Retinal pigment epithelial cell (primary cell): ENCODE measurements around the gene GOLGA8B.

Experiments
- DNase-seq: peaks from one replicate; pipeline ENCODE4 v3.0.0-alpha.2; 2010; ENCODE audit warnings: low read depth
- H3K4me3 ChIP-seq: 2 replicates; pipeline ENCODE4 v1.5.1; 2011; ENCODE audit warnings: mild to moderate bottlenecking, low read length, control low read depth, moderate library complexity
- TF ChIP-seq, protein P1 (sequence below): conservative IDR thresholded peaks from 2 replicates; pipeline ENCODE4 v1.5.1; 2011; ENCODE audit warnings: low read depth, low read length, control low read depth, inconsistent platforms

The GOLGA8B gene

DNA sequence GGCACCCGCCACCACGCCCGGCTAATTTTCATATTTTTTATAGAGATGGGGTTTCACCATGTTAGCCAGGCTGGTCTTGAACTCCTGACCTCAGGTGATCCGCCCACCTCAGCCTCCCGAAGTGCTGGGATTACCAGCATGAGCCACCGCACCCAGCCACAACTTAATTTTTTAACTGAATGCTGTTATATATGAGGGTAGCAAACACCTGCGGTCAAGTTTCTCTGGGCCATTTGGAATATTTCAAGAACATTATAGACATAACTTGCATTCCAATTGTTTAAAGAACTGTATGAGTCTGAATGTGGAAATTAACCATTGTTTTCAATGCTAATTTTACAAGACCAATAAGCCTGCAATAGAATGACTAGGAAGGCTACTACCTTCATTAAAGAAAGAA lies 35.7 kb upstream of the GOLGA8B start:
- no peak overlapping the region for H3K4me3 ChIP-seq
- TF ChIP-seq, protein P1, sequence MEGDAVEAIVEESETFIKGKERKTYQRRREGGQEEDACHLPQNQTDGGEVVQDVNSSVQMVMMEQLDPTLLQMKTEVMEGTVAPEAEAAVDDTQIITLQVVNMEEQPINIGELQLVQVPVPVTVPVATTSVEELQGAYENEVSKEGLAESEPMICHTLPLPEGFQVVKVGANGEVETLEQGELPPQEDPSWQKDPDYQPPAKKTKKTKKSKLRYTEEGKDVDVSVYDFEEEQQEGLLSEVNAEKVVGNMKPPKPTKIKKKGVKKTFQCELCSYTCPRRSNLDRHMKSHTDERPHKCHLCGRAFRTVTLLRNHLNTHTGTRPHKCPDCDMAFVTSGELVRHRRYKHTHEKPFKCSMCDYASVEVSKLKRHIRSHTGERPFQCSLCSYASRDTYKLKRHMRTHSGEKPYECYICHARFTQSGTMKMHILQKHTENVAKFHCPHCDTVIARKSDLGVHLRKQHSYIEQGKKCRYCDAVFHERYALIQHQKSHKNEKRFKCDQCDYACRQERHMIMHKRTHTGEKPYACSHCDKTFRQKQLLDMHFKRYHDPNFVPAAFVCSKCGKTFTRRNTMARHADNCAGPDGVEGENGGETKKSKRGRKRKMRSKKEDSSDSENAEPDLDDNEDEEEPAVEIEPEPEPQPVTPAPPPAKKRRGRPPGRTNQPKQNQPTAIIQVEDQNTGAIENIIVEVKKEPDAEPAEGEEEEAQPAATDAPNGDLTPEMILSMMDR: no peak
- DNase-seq: no peak

DNA sequence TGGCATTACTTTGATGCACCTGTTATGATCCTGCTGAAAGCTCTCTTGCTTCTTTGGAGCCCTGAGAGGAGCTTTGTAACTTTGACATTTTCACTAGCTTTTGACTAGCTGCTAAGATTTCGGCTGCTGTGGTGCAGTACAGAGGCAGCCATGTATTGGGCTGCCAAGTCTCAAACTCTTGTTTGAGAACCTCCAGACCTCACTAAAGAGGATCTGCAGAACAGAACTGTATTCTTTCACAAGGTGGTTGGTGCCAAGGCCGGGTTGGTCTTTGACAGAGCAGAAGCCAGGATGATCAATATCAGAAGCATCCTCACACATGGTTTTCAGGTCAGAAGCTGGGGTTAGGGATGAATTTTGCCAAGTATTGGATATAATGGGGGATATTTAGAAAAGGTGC lies 34.6 kb upstream of the GOLGA8B start:
- TF ChIP-seq, protein P1: no peak
- no peak overlapping the region for H3K4me3 ChIP-seq
- DNase-seq: no peak

DNA sequence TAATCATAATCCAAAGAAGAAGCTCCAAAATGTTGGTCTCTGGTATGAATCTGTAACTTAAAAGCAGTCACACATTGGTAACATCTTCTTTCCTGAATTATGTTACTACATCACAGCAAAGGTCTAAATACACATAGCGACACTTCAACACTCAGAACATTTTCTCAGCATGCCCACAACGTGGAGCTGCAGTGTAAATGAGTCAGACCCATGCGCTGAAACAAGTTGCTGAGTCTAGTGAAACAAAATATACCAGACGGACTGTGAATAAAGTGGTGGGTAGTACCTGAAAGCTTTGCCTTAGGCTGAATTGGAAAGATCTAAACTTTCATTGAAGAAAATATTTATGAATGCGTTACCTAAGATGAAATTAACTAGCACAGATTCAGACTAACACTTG lies 33.2 kb upstream of the GOLGA8B start:
- TF ChIP-seq, protein P1: peak; percentile 47
- no peak overlapping the region for H3K4me3 ChIP-seq
- peak; percentile 45 for DNase-seq

DNA sequence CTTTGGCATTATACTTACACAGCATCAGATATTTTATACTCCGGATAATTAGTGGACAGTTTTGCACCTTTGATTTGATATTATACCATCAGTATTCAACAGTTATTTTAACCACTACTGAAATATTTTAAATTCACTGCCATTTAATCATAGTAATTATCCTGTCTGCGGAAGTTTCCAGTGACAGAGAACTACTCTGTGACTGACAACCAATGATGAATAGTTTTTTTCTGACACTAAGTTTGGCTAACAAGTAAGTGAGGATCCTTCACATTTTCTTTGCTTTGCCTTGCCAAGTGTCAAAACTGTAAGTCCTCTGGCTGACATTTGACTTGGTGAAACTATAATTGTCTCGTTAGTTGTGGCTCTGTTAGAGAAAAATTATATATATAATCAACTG lies 30.5 kb upstream of the GOLGA8B start:
- no peak for DNase-seq
- no peak overlapping the region for H3K4me3 ChIP-seq
- TF ChIP-seq, protein P1: no peak

DNA sequence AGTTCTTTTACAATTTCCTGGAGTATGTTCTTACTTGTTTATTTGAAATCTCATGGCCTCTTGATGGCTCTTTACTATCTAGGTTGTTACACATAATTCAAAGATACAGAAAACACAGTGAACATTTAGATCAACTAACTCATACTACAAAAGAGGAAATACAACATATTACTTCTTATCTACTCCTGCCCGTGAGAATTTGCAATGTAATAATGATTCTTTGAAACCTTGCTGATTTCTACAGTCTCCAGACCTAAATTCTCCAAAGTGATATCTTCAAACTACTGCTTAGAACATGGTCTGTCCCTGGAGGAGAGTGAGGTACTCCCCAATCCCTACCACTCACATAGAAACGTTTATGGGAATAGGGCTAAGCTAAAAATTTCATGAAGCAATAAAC lies 29.9 kb upstream of the GOLGA8B start:
- no peak for DNase-seq
- TF ChIP-seq, protein P1: no peak
- no peak overlapping the region for H3K4me3 ChIP-seq

DNA sequence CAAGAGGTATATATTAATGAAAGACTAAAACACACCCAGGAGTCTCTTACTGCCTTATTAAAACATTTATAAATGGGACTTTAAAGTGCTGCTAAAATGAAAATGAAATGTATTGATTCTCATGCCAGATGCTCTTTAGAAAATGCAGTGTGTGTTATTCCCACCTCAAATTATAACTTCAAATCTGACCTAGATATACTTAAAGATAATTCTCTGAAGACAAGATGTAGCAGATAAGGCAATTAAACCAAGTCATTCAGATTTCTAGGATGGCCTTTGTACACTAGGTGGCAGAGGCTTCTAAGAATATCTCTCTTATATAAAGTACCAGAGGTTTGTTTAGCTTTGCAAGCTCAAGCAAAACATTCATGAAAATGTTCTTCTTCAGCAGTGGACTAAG lies 26.9 kb upstream of the GOLGA8B start:
- TF ChIP-seq, protein P1: peak; percentile 53
- DNase-seq: no peak
- H3K4me3 ChIP-seq: no peak overlapping the region

DNA sequence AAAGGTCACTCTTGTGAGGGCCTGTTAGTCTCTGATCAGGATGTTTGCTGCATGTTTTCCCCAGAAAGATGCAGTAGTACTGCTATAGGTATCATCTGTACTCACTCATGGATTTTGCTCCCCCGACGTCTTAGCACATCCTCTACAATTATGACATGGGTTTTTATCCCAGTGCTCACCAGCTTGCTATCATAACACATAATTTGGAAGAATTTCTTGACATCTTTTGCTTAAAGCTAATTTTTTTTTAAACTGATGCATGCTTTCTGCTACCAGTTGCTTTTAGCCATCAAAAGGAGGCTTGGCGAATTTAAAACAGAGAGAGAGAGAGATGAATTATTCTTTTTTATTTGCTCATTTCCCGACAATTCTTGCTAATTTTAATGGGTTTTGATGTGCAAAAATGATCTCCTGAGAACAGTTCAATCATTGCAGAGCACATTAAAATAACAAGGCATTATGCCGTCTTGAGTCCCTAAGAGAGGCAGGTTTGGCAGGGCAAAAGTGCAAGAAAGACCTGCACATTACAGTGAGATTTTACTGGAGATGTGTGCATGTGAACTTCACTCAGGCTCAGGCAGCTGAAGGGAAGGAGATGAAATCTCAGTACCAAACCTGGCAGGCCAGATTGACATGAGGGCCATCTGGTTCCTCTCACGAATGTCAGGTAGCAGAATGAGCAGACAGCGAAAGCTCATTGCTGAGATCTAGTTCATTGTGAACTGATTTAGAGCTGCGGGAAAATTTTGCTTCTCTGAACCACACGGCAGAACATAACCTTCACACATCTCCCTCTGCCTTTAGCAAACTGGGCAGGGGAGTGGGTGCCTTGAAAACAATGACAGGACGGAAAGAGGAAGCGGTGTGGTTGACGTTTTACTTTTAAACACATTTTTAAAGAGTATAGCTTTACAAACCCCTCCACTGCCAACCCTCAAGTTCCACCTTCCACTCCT lies 25.9 kb upstream of the GOLGA8B start:
- H3K4me3 ChIP-seq: no peak overlapping the region
- no peak for DNase-seq
- TF ChIP-seq, protein P1: no peak
